Measurements from ENCODE around the gene MBL2. TPM values are rescaled to one million over a fixed set of nuclear protein-coding genes. Genes with fewer than 3 reads are reported as not detected.

The MBL2 gene
- total RNA-seq, 1 donor from 2014 or later, result not detected

DNA sequence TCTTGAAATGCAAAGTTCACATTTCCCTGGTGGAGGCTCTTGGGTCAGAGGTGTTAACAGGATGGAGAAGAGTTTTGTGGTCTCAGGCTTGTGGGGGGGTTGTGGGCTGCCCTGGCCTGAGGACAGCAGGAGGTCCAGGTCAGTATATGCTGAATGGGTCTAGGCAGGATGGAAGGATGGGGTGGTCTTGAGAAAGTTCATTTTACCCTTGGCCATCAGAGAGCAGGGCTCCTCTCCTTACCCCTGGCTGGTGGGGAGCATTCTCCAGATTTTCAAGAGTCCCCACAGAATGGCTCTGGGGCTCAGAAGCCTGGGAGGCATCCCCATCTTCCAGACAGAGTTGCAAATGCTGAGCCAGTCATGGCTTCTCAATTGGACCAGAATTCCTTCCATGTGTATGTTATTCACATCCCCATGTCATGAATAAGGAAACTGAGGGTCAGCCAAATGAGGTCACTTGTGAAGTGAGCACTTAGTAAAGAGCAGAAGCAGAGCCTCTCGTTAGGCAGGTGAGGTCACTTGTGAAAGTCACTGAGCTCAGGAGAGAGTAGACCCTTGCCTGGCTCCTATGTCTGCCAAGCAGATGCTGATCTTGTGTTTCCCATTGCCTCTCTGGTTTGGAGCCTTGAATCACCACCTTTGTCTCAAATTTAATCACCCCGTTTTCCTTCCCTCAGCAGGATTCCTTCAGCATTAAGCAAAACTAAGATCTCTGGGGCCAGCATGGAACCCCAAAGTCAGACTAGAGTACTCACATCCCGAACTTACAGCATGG is 33.0 kb downstream of the MBL2 start:
- intact Hi-C loops (cut with micrococcal nuclease), result no loop called here
- ATAC-seq (ENCODE audit: low read depth), result no peak
- CTCF ChIA-PET, result no interaction called here

DNA sequence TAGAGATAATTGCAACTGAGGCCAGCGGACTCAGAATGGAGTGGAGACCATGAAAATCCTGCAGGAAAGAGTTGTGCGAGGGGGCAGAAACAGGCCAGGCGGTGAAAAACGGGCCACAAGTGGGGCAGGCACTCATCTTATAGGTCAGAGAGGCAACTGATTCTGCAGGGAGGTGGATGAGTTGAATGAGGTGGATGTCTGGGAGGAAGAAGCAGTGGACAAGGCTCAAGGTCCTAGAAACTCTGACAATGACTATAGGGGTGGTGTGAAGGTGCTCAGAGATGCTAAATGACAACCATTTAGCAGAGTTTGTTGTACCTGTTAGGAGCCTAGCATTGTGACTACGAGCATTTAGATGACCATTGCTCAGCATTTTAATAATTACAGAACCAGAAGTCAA is 33.6 kb downstream of the MBL2 start:
- ATAC-seq (ENCODE audit: low read depth) (no peak), DNase-seq (no peak)
- ChIA-PET POLR2A (no interaction called here), CTCF (no interaction called here)
- Mint-ChIP-seq H3K4me3 (no peak overlapping the region), H3K4me1 (no peaks in the 10 kb centered on the region), H3K9me3 (no peaks in the 10 kb centered on the region), H3K36me3 (ENCODE audit: low read depth) (no peaks in the 10 kb centered on the region), H3K27ac (no peak overlapping the region), H3K27me3 (no peaks in the 10 kb centered on the region)
- TF ChIP-seq, protein P1, sequence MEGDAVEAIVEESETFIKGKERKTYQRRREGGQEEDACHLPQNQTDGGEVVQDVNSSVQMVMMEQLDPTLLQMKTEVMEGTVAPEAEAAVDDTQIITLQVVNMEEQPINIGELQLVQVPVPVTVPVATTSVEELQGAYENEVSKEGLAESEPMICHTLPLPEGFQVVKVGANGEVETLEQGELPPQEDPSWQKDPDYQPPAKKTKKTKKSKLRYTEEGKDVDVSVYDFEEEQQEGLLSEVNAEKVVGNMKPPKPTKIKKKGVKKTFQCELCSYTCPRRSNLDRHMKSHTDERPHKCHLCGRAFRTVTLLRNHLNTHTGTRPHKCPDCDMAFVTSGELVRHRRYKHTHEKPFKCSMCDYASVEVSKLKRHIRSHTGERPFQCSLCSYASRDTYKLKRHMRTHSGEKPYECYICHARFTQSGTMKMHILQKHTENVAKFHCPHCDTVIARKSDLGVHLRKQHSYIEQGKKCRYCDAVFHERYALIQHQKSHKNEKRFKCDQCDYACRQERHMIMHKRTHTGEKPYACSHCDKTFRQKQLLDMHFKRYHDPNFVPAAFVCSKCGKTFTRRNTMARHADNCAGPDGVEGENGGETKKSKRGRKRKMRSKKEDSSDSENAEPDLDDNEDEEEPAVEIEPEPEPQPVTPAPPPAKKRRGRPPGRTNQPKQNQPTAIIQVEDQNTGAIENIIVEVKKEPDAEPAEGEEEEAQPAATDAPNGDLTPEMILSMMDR (IDR thresholded peaks at IDR 0.05), result no peak
- intact Hi-C loops (cut with micrococcal nuclease), result no loop called here

More for the DNA sequence above, 33.0 kb downstream of the MBL2 start:
- POLR2A ChIA-PET, result no interaction called here
- no peaks in the 10 kb centered on the region for H3K27me3 Mint-ChIP-seq
- TF ChIP-seq, protein P1 (IDR thresholded peaks at IDR 0.05), result no peak
- no peaks in the 10 kb centered on the region for H3K9me3 Mint-ChIP-seq
- DNase-seq, result no peak
- no peaks in the 10 kb centered on the region for H3K36me3 Mint-ChIP-seq (ENCODE audit: low read depth)
- no peak overlapping the region for H3K4me3 Mint-ChIP-seq
- no peaks in the 10 kb centered on the region for H3K4me1 Mint-ChIP-seq
- no peak overlapping the region for H3K27ac Mint-ChIP-seq

DNA sequence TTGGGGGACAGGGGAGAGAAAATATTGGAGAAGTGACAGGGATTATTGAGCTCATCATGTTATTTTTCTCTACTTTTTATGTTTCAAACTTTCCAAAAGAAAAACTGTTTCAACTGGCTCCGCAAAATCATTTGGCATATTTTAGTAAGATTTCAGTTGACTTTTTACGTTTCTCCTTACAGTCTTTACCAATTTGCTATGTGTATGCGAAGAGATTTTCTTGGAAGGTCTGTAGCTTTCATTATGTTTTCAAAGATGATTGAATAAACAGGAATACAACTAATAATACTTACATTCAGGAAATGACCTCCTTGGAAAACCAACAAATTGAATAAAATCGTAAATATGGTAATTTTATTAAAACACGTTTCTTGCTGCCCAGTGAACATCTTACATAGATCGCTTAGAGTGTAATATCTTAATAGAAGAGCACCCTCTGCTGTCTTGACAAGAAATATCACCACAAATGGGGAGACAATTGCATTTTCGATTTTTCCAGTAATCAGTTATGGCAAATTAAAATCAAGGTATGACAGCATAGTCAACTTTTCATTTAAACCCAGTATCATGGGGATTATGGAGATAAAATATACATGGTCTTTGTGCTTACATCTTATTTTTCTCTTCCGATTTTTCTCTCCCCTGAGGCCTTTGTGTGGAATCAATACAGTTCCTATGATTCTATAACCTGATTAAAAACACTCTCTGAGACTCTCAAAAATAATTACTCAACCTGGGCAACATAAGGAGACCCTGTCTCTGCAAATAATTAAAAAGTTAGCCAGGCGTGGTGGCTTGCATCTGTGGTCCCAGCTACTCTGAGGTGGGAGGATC is 43.1 kb downstream of the MBL2 start:
- TF ChIP-seq, protein P1 (IDR thresholded peaks at IDR 0.05), result no peak
- ChIA-PET POLR2A (no interaction called here), CTCF (interaction anchor here (0.8 kb wide), 2 partner anchors 12 to 85 kb away, joined by 3 to 5 read pairs; no protein-coding TSS in a partner anchor)
- intact Hi-C loops (cut with micrococcal nuclease), result loop anchor here (1.0 kb wide), 1 partner anchor 85 kb away; no protein-coding TSS in a partner anchor
- DNase-seq, result no peak
- ATAC-seq (ENCODE audit: low read depth), result no peak
- H3K27ac Mint-ChIP-seq, result no peak overlapping the region
- no peaks in the 10 kb centered on the region for H3K27me3 Mint-ChIP-seq
- no peaks in the 10 kb centered on the region for H3K36me3 Mint-ChIP-seq (ENCODE audit: low read depth)
- H3K9me3 Mint-ChIP-seq, result no peaks in the 10 kb centered on the region
- no peaks in the 10 kb centered on the region for H3K4me1 Mint-ChIP-seq
- no peak overlapping the region for H3K4me3 Mint-ChIP-seq

DNA sequence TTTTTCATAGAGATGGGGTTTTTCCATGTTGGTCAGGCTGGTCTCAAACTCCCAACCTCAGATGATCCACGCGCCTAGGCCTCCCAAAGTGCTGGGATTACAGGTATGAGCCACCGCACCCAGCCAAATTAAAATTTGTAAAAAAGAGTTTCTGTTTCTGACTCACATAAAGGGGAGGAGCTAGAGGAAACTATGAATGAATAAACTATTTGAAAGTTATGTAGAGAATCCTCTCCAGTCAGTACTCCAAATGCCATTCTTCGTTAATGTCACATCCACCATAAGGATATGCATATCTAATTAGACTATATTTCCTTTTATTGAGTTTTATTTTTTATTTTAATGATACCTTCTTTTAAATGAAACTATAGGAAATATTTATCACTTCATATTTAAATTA is 52.6 kb downstream of the MBL2 start:
- ChIA-PET POLR2A (no interaction called here), CTCF (interaction anchor here (1.0 kb wide), 1 partner anchor 25 kb away, joined by 3 read pairs; no protein-coding TSS in a partner anchor)
- Mint-ChIP-seq H3K4me3 (no peak overlapping the region), H3K36me3 (ENCODE audit: low read depth) (no peaks in the 10 kb centered on the region), H3K4me1 (no peaks in the 10 kb centered on the region), H3K27ac (no peak overlapping the region), H3K9me3 (peaks cover 2% of the 10 kb centered on the region), H3K27me3 (no peaks in the 10 kb centered on the region)
- DNase-seq, result no peak
- no peak for ATAC-seq (ENCODE audit: low read depth)
- intact Hi-C loops (cut with micrococcal nuclease), result no loop called here
- TF ChIP-seq, protein P1 (IDR thresholded peaks at IDR 0.05), result no peak
